ENCODE measurements around the gene SUMO4.

SUMO4 gene

DNA sequence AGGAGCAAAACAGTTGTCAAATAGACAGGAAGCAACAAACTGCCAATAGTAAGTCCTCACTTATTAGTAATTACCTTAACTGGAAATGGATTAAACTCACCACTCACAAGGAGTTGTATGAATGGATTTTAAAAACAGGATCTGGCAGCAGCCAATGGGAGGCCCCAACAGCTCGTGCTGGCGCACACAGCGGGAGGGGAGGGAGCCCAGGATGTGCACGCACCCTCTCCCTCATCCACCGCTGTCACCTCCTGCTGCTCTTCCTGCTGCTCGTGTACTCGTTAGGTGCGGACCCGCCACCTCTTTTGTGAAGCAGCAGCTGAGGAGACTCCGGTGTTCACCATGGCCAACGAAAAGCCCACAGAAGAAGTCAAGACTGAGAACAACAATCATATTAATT is at the start of gene SUMO4:
Gene SUMO4 (plus strand): TSS at position 213 of the 400 bp plus-strand sequence. CDS start 130 bp downstream, at position 343.
- no peak for DNase-seq

DNA sequence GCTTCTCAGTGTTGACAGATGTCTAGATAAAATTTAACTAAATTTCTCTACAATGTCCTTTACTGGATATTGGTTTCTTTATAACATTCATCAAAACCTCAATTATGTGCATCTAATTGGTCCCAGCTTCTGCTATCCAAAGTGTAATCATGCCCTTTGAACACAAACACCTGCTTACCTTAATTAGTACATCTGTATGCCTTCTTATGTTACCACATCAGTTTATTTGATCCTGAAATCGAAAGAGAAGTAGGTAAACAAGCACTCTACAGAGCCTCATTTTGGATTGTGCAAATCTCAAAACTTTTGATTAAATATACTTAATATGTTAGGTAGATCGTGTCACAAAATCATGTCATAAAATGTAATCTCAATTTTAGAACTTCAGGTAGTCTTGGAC is 46.1 kb upstream of the SUMO4 start:
- no peak for DNase-seq

DNA sequence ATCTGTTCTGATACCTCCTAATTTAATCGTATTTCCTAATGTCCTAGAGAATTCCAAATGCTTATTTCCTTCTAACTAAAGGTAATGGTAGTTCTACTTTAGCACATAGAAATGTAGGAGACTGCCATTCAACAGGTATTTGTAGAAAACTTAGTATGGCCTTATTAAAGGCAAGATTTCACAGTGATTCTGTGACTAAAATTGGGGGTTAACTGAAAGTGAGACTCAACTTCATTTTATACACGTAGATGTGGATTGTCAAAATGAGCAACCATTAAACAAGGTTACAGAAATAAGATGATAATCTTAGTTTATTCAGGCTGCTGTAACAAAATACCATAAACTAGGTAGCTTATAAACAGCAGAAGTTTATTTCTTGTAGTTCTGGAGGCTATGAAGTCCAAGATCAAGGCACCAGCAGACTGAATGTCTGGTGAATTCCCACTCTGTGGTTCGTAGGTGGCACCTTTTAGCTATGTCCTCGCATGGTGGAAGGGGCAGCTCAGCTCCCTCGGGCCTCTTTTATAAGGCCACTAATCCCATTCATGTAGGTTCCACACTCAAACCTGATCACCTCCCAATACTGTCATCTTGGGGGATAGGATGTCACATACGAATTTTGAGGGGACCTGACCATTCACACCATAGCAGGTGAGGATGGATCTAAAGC is 43.8 kb upstream of the SUMO4 start:
- no peak for DNase-seq

DNA sequence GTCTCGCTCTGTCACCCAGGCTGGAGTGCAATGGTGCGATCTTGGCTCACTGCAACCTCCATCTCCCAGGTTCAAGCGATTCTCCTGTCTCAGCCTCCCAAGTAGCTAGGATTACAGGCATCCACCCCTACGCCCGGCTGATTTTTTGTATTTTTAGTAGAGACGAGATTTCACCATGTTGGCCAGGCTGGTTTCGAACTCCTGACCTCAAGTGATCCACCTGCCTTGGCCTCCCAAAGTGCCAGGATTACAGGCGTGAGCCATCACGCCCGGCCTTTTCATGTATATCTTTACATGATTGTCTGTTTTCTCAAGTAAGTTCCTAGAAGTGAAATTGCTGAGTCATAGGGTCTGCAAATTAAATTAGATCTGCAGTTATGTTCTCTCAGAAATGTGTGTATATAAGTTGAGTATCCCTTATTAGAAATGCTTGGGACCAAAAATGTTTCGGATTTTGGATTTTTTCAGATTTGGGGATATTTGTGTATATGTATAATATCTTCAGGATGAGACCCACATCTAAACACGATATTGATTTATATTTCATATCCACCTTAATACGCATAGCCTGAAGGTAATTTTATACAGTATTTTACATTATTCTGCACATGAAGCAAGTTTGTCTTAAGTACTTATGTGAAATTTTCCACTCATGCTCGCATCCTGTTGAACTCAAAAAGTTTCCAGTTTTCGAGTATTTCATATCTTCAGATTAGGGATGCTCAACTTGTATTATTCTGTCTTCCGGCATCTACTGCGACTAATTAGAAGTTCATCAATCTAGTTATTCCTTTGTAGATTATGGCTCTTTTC is 42.1 kb upstream of the SUMO4 start:
- DNase-seq, result no peak

DNA sequence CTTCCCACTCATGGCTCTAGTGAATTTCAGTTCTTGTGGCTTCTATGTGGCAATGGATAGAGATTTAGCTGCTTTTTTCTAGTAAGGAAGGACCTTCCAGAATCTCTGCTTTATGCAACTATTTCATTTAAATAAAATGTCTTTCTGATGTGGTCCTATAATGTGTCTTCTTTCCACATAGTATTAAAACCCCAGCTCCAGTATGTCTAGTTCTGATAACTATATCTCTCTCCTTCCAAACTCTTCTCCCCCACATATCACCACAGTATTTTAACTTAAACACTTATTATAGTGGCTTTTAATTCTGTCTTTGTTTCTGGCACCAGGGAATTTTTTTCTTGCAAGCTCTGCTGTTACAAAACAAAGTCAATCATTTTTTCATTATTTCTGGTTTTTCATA is 40.6 kb upstream of the SUMO4 start:
- no peak for DNase-seq

DNA sequence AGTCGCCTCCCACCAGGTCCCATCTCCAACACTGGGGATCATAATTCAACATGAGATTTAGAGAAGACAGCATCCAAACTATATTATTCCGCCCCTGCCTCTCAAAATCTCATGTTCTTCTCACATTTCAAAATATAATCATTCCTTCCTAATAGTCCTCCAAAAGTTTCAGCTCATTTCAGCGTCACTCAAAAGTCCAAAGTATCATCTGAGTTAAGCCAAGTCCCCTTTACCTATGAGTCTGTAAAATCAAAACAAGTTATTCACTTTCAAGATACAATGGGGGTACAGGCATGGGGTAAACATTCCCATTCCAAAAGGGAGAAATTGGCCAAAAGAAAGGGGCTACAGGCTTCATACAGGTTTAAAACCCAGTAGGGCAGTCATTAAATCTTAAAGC is 39.5 kb upstream of the SUMO4 start:
- DNase-seq, result no peak

DNA sequence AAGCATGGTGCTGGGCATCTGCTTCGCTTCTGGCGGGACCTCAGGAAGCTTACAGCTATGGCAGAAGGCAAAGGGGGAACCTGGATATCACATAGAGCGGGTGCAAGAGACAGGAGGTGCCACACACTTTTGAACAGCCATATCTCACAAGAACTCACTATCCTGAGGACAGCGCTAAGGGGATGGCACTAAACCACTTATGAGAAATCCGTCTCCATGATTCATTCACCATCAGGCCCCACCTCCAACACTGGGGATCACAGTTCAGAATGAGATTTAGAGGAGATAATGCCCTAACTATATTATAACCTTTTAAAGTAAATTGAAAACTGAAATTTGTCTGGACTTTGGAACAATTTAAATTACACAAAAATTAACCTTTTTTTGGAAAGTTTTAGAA is 37.8 kb upstream of the SUMO4 start:
- no peak for DNase-seq

DNA sequence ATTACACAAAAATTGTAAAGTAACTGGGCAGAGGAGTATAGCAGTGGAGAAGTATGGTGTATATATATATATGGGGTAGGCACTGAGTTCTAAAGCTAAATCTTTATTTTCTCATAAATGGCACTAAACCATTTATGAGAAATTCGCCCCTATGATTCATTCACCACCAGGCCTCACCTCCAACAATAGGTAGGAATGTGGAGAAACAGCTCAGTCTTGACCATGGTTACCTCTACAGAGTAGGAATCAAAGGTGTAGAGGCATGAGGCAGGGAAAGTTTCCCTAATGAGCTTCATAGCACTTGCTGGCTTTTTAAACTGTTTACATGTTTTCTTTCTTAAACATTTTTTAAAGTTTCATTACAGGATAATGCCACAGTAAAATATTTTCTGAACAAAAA is 36.9 kb upstream of the SUMO4 start:
- DNase-seq, result no peak

DNA sequence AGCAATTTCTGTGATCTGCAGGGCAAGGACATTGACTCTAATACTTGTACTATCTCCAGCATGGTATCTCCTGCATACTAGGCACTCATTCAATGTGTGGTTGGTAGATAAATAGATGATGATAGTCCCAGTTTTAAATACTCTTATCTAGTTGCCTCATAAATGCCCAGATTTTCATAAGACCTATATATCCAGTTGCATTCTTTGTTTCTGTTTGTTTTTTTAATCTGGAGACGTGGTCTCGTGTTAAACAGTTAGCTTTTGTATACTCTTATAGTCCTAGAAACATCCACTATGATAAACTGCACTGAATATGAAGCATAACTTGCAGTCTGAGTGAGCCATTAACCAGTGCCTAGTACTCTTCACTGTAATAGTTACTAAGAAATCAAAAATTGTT is 35.5 kb upstream of the SUMO4 start:
- no peak for DNase-seq

DNA sequence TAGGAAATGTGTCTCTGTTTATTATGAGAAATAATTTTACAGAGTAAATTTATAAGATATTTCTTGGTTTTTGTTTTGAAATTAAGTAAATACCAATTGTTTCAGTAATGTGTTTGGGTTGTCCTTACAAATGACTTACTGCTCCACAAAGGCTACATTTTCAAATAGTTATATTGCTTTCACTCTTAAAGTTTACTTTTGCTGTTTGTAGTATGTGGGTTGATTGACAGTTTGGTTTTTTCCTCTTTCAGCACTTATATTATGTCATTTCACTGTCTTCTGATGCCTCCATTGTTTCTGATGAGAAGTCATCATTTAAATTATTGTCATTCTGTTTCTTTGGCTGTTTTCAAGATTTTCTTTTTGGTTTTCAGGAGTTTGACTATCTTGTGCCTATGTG is 34.9 kb upstream of the SUMO4 start:
- no peak for DNase-seq

DNA sequence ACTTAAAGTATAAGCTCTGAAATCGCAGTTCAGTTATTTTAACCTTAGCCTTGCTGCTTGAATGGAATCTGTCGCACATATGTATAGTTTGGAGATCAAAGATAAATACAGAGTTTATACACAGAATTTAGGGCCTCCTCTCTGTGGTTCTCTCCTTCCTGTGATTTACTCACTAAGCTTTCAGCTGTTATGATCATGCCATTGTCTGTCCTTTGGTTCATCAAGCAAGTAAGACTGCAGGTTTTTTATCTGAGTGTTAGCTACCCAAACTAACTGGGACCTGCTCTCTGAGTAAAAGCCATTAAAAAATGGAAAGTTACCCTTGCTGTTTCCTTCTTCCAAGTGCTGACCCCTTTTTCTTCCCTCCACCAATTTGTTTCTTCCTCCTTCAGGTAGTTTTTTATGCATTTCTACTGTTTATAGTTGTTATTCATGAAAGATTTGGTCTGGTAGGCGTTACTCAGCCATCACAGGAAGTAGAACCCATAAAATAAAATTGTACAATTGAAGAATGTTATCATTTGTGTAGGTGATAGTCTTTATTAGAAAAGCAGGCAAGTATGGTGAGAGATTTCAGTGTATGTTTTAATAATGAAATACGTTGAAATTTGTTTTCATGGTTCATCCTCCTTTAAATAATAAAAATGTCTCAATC is 33.7 kb upstream of the SUMO4 start:
- no peak for DNase-seq

DNA sequence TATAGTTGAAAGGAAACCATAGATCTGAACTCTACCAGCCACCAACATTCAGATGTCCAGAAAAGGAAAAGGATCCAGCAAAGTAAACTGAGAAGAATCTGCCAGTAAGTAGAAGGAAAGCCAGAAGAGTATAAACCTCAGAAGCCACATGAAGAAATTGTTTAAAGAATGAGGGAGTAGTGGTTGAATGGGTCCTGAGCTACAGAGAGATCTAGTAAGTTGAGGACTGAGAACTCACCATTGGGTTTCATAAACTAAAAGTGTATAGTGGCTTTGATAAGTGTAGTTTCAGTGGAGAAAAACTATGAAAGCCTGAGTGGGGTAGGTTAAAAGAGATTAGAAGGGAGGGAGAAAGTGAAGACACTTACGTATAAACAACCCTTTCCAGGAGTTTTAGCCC is 32.0 kb upstream of the SUMO4 start:
- DNase-seq, result no peak

DNA sequence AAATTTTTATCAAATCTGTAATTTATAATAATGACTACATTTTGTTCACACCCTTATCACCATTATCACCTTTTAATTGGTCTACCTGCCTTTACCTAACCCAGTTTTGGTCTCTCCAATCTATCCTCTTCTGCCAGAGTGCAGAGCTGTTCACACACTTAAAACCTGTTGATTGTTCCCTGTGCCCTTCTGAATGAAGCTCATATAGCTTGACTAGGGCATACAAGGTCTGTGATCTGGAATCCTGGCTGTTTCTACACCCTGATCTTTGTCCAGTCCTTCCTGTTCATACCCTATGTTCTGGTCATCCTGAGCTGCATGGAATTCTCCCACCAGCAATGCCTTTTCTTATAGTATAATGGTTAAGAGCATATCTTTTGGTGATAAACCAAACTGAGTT is 28.9 kb upstream of the SUMO4 start:
- DNase-seq, result no peak

DNA sequence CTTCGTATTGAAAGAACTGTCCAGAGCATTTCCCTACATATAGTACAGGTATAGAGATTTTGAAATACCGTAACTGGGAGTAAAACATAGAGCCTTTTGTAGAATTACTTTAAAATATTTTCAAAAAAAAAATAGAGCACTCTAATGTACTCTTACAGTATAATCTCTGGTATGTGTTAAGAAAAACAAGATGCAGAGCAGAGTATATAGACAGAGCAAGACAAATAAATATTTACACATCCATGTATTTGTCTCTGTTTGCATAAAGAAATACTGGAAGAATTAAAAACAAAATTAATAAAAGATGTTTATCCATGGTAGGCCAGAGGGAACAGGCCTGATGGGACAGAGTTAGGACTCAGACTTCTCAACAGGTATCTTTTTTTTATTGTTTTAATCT is 28.0 kb upstream of the SUMO4 start:
- DNase-seq, result no peak

DNA sequence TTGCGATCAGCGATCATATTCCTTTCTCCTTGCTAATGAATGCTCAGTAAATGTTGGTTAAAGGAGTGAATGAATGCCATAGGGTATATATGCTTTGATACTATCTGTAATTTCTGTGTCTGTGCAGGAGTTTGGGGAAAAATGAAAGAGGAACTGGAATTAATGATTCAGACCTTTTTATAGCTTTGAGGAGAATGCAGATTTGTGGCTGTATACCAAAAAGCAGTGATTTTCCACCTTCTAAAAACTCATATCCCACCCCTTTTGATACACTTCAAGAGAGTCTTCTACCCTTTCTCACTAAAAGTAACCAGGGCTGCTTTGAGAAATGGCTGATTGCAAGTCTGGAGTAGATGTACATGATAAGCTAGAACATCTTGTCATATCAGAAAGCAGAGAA is 26.6 kb upstream of the SUMO4 start:
- no peak for DNase-seq

DNA sequence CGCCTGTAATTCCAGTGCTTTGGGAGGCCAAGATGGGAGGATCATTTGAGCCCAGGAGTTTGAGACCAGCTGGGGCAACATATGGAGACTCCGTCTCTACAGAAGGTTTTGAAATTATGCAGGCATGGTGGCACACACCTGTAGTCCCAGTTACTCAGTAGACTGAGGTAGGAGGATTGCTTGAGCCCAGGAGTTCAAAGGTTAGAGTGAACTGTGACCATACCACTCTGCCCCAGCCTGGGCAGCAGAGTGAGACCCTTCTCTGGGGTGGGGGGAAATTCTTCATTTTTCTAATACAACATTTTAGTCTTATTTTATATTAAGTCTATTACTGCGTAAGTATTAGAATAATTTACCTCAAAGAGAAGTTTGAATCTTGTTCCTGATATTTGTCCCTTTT is 20.1 kb upstream of the SUMO4 start:
- no peak for DNase-seq

DNA sequence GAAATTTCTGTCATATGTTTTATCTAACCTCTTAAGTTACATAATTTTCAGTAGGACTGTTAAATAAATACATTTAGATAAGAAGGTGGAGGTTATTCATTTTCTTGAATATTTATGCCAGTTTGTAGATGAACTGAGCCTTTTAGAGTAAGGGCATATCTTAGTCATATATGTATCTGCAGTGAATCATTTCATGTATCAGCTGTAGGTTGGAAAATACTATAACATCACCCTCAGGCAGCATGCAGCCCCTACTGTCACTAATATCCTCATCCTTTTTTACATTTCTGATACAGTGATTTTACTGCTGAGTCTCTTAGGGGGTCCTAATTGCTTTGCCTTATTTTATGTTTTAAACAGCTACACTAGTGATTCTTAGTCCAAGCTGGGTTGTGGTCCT is 19.5 kb upstream of the SUMO4 start:
- DNase-seq, result no peak

DNA sequence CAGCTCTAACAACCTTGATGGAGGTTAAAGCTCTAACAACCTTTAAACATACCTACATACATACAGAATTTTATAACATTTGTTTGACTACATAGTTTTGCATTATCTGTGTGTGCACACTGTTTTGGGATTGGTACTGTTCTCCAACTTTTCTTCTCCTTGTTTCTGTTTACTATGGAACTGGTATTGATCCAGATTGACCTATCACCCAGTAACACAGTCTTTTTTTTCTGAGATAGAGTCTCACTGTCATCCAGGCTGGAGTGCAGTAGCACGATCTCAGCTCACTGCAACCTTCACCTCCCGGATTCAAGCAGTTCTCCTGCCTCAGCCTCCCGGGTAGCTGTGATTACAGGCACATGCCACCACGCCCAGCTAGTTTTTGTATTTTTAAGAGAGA is 16.7 kb upstream of the SUMO4 start:
- DNase-seq, result no peak

DNA sequence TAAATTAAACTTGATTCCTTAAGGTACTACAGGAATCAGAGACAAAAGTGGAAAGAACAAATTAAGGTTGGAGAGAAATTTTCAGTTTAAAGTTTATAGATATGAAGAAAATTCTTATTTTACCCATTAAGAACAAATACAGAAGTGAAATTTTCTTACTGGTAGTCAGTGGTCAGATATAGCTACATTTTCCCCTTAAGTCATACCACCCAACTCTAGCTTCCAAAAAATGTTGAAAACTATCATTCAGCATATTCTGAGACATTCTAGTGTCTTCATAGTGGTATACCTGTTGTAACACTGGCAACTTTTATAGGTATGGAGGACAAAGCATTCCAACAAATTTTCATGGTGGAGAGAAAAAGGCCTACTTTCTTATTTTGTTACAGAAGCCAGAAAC is 15.6 kb upstream of the SUMO4 start:
- no peak for DNase-seq

DNA sequence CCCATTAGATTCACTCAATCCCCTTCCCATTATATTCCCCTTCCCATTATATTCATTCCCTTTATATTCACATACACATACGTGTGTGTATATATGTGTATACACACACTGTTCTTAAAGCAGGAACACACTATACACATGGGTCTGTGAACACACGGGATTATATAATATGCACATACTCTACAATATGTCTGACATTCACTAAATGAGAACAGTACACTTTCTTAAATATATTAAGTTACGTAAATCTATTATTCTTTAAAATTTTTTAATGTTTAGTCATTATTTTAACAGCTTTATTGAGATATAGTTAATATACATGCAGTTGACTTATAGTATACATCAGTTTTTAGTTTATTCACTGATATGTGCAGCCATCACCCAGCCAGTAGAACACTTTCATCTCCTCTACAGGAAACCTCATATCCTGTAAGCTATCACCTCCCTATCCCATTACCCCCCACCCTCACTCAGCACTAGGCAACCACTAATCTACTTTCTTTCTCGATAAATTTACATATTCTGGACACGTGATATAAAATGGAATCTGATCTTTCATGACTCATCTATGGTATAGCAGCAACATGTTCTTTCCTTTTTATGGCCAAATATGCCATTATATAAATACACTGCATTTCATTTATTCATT is 13.9 kb upstream of the SUMO4 start:
- DNase-seq, result no peak

DNA sequence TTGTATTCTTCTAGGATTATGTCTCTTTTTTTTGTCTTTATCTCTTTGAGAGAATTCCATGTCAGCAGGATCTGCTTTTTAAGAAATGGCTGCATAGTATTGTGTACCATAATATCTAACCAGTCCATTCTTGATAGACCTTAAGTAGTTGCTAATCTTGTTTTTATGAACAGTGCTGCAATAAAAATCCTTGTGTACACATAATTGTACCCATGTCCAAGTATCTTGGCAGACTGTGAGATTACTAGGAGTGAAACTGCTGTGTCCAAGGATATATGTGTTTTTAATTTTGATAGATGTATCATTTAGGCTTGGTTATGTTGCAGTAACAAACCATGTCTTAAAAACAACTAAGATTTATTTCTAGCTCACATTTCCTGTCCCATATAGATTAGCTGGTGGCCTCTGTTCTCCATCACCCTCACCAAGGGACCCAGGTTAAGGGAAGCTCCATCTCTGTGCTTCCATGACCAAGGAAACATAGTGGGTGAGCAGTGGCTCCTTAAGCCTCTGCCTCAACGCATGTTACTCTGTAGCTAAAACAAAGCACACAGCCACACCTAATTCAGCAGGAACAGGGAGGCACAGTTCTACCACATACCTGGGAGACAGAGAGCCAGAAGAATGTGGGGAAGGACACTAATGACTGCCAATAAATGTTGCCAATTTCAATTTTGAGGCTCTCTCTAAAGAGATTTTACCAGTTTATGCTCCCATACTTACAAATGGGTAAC is 12.1 kb upstream of the SUMO4 start:
- DNase-seq, result no peak

DNA sequence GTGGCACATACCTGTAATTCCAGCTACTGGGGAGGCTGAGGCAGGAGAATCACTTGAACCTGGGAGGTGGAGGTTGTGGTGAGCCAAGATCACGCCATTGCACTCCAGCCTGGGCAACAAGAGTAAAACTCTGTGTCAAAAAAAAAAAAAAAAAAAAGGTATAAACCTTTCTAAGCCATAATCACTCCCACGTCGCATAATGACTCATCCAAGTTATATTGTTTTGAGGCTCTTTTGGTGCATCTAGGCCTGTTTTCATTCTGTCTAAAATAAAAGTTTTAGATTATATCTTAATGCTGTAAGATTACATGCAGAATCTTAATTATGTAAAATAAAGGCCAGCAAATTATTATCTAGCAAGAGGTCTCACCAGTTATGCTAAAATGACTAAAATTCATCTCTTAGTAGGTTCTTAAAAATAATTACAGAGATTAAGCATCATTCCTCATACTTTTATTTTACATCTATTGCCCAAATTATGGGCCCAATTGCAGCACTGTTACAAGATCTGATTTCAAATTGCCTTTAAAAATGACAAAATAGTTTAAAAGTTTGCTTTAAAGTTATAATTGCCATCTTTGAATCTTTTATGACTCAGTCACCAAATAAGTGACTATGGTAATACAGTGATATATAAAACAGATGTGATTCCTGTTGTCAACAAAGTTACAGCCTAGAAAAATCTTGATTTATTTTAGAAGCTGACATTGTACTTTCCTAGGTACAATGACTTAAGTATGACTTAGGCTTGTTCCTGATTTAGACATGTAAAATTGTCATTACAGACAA is 10.4 kb upstream of the SUMO4 start:
- DNase-seq, result no peak

All from NK-92 treated with Interleukin-12 subunit alpha and Interleukin-12 subunit beta, amount 100 ng/mL, for 24 hours (cell line).